HL-60 (cell line): ENCODE results near the gene CDK3.

Experiments used
- GABPA ChIP-seq: IDR thresholded peaks from 2 replicates; pipeline ENCODE4 v1.6.1; 2012; ENCODE audit warnings: low read depth
- POLR2AphosphoS5 ChIP-seq: IDR thresholded peaks from 2 replicates; pipeline ENCODE4 v1.6.1; 2012; ENCODE audit warnings: low read depth
- TF ChIP-seq, protein P1 (sequence below): IDR thresholded peaks from one replicate; pipeline ENCODE4 v1.5.1; 2011; ENCODE audit warnings: low read length, control low read depth, inconsistent platforms; ENCODE audit not compliant: insufficient read depth
- TF ChIP-seq, protein P2 (sequence below): IDR thresholded peaks from 2 replicates; pipeline ENCODE4 v1.6.1; 2012; ENCODE audit warnings: low read depth; ENCODE audit not compliant: insufficient replicate concordance

DNA sequence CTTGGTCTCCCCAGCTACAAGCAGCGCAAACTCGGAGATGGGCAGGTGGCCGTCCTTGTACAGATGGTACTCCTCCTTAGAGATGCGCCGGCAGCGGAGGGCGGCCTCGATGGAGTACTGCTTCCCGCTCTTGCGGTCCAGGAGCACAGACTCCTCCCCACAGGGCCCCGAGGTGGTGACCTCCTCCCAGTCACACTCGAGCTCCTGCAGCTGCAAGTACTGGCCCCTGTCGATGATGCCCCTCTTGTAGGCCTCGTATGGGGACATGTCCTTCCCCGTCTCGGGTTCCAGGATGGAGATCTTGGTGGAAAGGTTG lies 7.2 kb downstream of the CDK3 start:
- TF ChIP-seq, protein P1, sequence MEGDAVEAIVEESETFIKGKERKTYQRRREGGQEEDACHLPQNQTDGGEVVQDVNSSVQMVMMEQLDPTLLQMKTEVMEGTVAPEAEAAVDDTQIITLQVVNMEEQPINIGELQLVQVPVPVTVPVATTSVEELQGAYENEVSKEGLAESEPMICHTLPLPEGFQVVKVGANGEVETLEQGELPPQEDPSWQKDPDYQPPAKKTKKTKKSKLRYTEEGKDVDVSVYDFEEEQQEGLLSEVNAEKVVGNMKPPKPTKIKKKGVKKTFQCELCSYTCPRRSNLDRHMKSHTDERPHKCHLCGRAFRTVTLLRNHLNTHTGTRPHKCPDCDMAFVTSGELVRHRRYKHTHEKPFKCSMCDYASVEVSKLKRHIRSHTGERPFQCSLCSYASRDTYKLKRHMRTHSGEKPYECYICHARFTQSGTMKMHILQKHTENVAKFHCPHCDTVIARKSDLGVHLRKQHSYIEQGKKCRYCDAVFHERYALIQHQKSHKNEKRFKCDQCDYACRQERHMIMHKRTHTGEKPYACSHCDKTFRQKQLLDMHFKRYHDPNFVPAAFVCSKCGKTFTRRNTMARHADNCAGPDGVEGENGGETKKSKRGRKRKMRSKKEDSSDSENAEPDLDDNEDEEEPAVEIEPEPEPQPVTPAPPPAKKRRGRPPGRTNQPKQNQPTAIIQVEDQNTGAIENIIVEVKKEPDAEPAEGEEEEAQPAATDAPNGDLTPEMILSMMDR: no peak
- TF ChIP-seq, protein P2, sequence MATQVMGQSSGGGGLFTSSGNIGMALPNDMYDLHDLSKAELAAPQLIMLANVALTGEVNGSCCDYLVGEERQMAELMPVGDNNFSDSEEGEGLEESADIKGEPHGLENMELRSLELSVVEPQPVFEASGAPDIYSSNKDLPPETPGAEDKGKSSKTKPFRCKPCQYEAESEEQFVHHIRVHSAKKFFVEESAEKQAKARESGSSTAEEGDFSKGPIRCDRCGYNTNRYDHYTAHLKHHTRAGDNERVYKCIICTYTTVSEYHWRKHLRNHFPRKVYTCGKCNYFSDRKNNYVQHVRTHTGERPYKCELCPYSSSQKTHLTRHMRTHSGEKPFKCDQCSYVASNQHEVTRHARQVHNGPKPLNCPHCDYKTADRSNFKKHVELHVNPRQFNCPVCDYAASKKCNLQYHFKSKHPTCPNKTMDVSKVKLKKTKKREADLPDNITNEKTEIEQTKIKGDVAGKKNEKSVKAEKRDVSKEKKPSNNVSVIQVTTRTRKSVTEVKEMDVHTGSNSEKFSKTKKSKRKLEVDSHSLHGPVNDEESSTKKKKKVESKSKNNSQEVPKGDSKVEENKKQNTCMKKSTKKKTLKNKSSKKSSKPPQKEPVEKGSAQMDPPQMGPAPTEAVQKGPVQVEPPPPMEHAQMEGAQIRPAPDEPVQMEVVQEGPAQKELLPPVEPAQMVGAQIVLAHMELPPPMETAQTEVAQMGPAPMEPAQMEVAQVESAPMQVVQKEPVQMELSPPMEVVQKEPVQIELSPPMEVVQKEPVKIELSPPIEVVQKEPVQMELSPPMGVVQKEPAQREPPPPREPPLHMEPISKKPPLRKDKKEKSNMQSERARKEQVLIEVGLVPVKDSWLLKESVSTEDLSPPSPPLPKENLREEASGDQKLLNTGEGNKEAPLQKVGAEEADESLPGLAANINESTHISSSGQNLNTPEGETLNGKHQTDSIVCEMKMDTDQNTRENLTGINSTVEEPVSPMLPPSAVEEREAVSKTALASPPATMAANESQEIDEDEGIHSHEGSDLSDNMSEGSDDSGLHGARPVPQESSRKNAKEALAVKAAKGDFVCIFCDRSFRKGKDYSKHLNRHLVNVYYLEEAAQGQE: no peak
- no peak for TF ChIP-seq POLR2AphosphoS5
- TF ChIP-seq GABPA: no peak
